GM18868 (cell line): ENCODE data around the gene ATP2C2.
"Not testable (repeated sequence)": the region's sequence is repeated elsewhere in the genome, so short reads cannot be mapped to it uniquely, and the experiment has no call there.

Experiments used
- ATAC-seq: cut with Tn5 transposase; IDR thresholded peaks from one replicate; pipeline ENCODE4 v1.9.1; 2021; ENCODE audit warnings: mild to moderate bottlenecking, moderate library complexity; ENCODE audit not compliant: unreplicated experiment

The ATP2C2 gene

DNA sequence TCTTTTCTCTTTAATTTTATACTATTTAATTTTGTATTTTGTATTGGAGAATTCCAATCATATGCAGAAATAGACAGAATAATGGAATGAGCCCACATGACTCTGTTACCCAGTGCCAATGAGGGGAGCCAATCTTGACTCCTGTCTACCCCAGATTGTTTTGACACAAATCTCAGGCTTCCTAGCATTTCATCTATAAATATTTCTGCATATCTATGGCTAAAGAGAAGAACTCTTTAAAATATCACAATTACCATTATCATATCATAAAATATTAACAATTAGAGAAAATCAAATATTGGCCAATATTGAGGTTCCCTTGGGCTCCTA is 23.7 kb downstream of the ATP2C2 start:
- no peak for ATAC-seq

DNA sequence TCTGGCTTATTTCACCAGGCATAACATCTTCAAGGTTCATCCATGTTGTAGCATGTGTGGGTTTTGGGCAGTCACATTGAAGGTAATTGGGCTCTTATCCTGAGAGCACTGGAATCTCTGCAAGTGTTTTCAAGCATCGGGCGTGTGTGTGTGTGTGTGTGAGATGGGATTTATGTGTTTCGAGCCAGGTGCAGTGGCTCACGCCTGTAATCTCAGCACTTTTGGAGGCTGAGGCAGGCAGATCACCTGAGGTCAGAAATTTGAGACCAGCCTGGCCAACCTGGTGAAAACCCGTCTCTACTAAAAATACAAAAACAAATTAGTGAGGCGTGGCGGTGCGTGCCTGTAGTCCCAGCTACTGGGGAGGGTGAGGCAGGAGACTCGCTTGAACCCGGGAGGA is 27.7 kb downstream of the ATP2C2 start:
- not testable (repeated sequence) for ATAC-seq

DNA sequence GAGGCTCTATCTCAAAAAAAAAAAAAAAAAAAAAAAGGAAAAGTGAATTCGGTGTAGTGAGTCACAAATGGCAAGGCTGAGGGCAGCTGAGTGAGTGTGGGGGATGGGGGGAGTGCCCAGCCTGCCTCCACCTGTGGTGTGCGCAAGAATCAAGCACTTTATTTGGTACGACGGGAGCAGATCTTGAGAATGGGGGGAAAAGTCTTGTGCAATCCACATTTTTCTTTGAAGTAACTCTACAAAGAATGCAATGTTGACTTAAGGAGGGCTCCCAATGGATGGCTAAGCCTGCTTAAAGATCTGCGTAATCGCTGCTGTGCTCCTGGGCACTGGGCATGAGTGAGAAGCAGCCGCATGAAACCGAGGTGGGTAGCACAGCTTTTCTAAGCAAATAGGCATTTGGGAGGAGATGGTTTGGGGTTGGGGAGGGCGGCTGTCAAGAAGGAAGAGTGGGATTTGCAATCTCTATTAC is 28.2 kb downstream of the ATP2C2 start:
- no peak for ATAC-seq

DNA sequence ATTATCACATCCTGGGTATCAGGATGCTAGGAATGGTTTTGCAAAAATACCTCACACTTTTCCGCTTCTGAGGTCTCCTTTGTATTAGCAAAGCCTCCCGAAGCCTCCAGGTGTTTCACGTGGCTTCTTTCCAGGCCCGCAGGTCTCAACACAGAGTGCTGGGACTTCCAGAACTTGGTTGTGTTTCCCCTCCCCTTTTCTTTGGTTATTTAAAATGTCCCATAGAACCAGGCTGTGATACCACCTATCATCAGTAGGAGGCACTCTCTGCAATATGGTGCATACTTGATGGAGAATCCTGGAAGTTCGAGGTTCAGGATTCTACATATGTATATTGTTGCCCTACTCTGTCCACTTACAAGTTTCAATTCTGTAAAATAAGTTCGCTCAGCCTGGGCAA is 28.8 kb downstream of the ATP2C2 start:
- ATAC-seq, result no peak

DNA sequence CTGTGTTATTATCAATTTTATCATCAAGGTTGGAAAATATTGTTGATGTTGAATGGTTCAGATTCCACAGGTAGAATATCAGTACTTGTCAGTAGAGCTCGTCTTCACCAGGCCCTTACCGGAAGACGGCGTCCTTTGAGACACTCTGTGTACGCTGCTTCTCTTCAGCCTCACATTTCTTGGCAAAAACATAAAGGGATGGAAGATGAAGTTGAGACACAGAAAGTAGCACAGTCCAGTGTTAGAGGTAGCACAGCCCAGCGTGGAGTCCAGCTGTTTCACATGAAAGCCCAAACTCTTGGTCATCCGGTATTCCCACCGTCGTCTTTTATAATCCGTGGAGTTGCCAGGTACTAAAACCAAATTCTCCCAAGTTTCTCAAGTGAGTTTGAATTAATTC is 30.4 kb downstream of the ATP2C2 start:
- no peak for ATAC-seq

DNA sequence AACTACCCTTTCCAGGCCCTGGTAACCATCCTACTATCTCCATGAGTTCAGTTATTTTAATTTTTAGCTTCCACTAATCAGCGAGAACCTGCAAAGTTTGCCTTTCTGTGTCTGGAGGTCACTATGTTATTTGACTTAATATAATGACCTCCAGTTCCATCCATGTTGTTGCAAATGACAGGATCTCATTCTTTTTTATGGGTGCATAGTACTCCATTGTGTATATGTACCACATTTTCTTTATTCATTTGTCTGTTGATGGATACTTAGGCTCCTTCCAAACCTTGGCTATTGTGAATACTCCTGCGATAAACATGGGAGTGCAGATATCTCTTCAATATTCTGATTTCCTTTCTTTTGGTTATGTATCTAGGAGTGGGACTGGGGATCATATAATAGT is 31.6 kb downstream of the ATP2C2 start:
- not testable (repeated sequence) for ATAC-seq

DNA sequence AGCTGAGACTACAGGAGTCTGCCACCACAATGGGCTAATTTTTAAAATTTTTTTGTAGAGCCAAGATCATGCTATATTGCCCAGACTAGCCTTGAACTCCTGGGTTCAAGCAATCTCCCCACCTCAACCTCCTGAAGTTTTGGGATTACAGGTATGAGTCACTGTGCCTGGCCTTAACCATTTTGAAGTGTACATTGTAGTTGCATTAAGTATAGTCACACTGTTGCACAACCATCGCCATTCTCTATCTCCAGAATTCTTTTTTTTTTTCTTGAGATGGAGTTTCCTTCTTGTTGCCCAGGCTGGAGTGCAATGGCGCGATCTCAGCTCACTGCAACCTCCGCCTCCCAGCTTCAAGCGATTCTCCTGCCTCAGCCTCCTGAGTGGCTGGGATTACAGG is 35.1 kb downstream of the ATP2C2 start:
- ATAC-seq, result not testable (repeated sequence)

DNA sequence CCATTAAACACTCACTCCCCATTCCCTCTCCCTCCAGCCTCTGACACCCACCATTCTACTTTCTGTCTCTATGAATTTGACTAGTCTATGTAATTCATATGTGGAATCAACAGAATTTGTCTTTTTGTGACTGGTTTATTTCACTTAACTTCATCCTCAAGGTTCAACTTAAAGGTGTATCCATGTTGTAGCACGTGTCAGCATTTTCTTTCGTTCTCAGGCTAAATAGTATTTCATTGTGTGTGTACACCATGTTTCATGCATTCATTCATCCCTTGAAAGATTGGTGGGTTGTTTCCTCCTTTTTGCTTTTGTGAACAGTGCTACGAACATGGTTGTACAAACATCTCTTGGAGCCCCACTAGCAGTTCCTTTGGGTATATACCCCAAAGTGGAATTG is 36.0 kb downstream of the ATP2C2 start:
- ATAC-seq, result no peak

DNA sequence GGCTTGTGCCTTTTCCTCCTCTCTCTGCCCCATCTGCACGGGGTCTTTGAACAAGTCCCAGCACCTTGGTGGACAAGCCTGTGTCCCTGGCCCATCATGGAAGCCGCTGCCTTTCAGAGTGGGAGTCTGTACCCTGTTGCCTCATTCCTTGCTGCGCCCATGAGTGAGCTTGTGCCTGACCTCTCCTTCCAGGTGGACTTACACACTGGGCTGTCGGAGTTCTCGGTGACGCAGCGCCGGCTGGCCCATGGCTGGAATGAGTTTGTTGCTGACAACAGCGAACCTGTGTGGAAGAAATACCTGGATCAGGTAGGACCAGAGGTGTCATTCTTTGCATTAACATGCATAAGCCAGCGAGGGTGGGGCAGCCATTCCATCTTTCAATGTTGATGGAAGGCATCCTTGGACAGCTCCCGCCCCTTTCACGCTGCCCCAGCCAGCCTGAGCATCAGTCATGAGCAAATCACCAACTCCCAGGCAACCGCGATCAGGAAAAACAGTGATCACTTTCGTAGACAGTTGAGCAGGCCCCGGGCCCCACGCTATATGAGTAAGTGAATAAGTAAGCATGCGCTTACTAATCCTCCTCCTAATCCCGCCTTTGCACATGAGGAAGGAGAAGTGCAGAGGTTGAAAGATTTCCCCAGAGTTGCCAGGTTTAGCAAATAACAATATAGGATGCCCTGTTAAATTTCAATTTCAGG is 36.8 kb downstream of the ATP2C2 start:
- ATAC-seq, result no peak

DNA sequence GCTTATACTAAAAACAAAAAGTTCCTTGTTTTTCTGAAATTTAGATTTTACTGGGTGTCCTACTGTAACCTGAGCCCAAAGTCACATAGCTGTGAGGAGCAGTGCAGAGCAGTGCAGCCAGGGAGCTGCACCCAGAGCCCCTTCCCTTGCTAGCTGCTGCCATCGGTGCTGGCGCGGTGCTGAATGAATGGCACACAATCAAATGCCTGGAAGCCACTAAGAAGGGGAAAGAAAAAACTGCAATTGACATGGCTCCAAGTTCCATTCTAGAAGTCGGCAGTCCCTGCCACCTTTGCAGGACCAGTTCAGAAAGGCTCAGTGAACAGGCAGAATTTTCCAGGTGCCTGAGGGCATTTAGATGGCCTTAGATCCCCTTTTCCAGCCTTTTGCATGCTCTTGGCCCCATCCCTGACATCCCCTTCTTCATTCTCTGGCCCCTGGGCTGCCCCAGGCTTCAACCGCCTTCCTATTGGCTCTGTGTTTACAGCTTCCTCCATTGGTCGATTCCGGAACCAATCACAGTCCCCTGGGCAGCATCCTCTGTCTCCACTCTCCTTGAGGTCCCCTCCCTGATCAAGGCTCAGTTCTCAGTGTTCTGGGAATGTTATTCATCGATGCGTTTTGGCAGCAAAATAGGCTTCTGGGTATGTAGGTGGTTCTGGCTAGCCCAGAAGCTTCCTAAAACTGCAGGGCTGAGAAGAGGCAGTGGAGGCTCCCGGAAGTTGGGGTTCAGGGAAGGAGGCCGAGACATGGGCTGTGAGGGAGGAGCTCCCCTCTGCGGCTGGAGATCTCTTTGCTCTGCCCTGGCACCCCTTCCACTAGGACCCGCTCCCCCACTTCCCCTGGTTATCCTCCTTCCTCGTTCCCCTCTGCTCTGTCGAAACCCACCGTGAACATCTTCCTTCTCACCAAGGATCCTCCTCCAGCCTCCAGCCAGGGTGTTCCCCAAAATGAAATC is 37.9 kb downstream of the ATP2C2 start:
- ATAC-seq, result no peak

DNA sequence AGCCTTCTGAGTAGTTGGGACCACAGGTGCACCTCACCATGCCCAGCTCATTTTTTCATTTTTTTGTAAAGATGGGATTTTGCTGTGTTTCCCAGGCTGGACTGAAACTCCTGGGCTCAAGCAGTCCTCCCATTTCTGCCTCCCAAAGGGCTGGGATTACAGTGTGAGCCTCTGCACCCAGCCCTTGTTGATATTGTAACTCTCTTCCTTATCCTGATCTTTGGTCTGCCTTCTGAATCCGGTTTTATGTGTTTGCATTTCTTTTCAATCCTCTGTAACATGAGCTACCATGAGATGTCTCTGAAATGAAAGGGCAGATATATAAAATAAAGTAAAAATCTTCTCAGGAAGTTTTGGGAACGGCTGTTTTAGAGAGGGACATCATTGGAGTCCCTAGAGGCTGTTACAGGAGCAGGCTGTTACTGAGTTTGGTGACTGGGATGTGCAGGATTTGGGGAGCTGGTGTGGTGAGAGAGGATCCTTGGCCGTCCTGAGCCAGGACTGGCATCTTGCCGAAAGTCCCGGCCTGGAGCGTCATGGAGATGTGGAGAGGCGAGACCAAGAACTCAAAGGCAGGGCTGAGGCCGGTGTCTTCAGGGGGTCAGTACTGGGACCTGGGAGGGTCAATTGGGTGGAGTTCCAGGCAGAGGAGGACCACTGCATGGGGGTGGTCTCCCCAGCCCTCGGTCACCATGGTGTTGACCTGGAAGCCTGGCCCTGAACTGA is 39.4 kb downstream of the ATP2C2 start:
- no peak for ATAC-seq

DNA sequence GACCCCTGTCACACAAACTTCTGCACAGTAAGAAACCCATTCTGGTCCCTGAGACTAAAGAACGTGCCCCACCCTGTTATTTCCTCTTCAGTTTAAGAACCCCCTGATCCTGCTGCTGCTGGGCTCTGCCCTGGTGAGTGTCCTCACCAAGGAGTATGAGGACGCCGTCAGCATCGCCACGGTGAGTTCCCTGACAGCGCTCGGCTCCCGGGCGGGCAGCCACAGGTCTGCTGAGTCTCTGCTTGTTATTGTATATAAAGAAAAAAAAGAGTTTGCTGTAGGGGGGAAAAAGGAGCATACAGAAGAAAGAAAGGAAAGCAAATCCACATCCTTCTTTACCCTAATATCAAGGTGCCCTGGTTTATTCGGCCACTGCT is 40.0 kb downstream of the ATP2C2 start:
- ATAC-seq, result no peak

DNA sequence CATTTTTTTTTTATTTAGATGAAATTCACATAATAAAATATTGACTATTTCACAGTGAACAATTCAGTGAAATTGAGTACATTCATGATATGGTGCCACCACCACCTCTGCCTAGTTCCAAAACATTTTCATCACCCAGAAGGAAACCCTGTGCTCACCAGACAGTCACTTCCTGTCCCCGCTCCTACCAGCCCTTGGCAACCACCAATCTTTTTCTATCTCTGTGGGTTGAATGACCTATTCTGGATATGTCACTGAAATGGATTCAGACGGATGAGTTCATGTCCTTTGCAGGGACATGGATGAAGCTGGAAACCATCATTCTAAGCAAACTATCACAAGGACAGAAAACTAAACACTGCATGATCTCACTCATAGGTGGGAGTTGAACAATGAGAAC is 40.5 kb downstream of the ATP2C2 start:
- ATAC-seq, result no peak

DNA sequence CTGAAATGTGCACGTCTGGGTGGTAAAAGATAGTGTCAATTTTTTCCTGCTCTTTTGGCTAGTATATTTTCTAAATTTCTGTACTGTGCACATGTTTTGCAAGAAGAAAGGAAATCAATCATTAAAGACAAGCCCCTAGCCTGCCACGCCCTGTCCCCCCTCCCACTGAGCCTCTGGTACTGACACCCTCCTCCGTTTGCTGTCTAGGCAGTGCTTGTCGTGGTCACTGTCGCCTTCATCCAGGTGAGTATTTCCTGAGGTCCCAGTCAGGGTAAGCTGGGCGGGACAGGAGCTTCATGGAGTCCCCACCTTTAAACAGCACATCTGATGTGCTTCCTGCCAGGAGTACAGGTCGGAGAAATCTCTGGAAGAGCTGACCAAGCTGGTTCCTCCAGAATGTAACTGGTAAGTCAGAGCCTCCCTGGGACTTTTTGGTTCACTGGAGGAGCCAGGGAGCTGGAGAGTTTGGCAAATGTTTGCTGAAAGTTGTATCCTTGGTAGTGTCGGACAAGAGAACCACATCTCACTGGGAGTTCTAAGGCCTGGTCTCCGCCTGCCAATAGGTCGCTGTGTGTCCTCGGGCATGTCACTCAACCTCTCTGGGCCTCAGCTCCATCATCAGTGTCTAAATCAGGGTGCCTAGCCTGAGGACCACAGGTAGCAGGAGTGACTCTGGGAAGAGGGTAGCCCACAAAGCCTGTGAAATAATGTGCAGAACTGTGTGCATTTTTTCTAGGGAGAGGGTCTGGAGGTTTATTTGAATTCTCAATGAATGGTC is 42.2 kb downstream of the ATP2C2 start:
- no peak for ATAC-seq

DNA sequence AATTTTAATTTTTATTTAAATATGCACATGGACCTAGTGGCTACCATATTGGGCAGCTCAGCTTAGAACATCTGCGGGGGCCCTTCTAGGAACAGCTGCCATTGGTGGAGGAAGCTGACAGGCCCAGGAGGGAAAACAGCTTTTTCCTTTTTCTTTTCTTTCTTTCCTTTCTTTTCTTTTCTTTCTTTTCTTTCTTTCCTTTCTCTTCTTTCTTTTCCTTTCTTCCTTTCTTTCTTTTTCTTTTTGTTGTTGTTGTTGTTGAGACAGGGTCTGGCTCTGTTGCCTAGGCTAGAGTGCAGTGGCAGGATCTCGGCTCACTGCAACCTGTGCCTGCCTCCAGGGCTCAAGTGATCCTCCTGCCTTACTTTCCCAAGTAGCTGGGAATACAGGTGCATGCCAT is 43.4 kb downstream of the ATP2C2 start:
- no peak for ATAC-seq

DNA sequence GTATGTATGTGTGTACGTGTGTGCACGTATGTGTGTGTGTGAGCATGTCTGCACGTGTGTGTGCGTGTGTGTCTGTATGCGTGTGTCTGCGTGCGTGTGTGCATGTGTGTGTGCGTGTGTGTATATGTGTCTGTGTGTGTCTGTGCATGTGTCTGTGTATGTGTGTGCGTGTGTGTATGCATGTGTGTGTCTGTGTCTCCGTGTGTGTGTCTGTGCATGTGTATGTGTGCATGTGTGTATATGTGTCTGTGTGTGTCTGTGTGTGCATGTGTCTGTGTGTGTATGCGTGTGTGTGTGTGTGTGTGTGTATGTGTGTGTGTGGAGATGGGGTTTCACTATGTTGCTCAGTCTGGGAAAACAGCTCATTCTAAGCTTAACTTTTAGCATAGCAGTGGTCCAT is 43.9 kb downstream of the ATP2C2 start:
- ATAC-seq, result no peak

DNA sequence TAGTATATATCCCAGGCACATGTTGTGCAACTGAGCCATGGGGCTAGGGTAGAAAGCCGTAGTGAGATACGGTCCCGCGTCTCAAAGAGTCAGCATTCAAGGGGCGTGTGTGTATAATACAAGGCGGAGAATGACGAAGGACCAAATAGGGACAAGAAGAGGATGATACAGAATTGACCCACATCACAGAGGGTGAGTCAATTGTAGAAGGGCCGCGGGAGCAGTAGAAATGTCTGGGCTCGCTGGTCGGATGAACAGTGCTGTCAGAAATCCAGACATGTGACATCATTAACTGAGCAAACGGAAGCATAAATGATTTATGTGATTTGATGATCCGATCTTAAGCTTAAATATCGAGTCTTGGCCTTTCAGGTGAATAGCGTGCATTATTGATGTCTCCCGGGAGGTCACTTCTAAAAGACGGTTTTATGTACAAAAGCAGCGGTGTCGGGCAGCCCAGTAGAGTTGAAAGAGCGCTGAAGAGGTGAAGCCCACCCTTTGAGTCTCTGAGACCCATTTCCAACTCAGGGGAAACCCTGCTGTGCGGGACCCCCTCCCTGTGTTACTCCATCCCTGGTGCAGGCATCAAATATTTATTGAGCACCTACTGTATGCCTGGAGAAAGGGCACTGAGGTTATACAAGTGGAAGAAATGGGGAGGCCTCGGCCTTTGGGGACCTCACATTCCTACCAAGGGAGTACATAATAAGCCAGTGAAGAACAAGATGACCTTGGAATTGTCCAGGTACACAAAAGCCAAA is 45.1 kb downstream of the ATP2C2 start:
- ATAC-seq, result no peak

DNA sequence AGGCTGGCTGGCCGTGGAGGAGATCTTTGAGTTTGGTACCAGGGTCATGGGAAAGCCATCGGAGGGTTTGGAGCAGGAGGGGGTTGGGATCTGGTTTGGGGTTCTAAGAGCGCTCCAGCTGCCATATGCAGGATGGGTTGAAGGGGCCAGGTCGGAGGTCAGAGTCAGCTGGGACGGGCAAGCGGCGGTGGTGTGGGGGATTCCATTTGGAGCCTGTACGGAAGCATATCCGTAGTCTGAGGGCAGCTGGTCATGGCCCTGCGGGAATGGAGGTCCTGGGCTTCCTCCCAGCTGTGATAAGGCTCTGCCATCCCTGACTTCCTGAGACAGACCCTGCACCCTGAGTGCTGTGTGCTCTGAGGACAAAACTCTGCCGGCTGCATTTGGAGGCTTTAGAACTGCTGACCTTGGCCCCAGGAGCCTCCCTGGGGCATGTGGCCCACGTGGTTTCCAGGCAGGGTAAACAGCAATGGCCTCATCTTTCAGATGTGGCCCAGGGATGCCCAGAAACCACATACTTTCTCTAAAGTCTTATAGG is 46.5 kb downstream of the ATP2C2 start:
- no peak for ATAC-seq

DNA sequence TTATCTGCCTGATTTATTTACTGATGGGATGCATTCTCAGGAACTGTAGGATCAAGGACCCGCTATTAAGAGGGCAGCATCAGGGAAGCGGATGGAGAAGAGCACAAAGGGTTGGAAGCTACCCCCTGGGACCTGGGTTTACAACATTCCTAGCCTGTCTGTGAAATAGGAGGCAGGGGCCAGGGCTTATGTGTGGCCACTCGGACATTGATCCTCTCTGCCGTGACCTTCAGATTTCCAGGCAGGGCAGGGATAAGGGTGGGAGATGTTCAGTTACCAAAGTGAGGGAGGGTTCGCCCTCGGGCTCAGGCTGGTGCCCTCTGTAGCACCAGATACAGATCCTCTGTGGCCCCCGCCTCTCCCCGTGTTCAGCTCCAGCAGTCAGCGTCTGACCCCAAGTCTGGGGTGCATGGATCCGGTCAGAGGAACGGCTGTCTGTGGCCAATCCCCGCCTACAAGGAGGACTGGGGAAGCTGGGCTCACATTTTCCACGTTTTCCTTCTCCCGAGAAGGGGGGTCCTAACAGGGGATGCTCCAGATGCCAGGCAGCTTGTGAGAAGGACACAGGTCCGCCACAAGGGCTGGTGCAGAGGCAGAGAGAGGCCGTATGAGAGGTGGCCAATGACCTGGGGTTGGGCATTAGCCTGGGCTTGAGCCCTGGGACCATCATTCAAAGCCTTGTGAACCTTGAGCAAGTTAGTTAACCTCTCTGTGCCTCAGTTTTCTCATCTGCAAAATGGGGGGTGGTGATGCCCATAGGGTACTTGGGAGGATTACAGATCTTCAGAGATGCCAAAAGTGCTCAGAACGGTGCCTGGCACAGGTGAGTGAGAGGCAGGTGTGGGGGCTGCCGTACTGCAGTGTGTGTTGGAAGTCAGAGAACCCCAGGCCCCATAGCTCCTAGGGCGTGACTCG is 48.3 kb downstream of the ATP2C2 start:
- ATAC-seq, result no peak
